IMR-90 (cell line): ENCODE results near the gene MYH13. TPM values are rescaled to one million over a fixed set of nuclear protein-coding genes. Genes with fewer than 3 reads are reported as not detected.

Experiments used
- ATAC-seq: fragments of 200-7000 bp; cut with Tn5 transposase; 2 replicates; pipeline ENCODE4 v1.9.1; 2020; ENCODE audit warnings: low read depth, mild to moderate bottlenecking, moderate library complexity
- BruUV-seq: library from RNA; stranded (reverse); fragments of 400-500 nt; replicated peaks from 2 replicates; lab custom pipeline; 2021; lab: Mats Ljungman, UMichigan
- CTCF ChIA-PET: fragments of 300-600 bp; formaldehyde crosslinking; extraction: SDS; loops from one replicate; lab custom pipeline; 2021; ENCODE audit warnings: antibody characterized with exemption; lab: Yijun Ruan, JAX
- POLR2A ChIA-PET: fragments of 300-600 bp; sonication (Branson Sonifier 250); formaldehyde crosslinking; loops from one replicate; lab custom pipeline; 2022; ENCODE audit warnings: antibody characterized with exemption; ENCODE audit not compliant: unreplicated experiment; lab: Charles Lee
- DNase-seq: peaks from one replicate; pipeline ENCODE4 v3.0.0; 2013
- H2AFZ ChIP-seq: replicated peaks from 2 replicates; pipeline ENCODE3; 2013; ENCODE audit warnings: low read length, mild to moderate bottlenecking; ENCODE audit not compliant: poor library complexity
- H2AK5ac ChIP-seq: 2 replicates; pipeline ENCODE4 v1.6.1; 2013; ENCODE audit warnings: low read depth, low read length, inconsistent platforms
- H2AK9ac ChIP-seq: replicated peaks from 2 replicates; pipeline ENCODE3; 2013; ENCODE audit warnings: mild to moderate bottlenecking, low read depth, low read length, moderate library complexity; ENCODE audit not compliant: poor library complexity
- H2BK120ac ChIP-seq: 2 replicates; pipeline ENCODE4 v1.6.1; 2013; ENCODE audit warnings: low read depth, low read length, inconsistent platforms
- H2BK15ac ChIP-seq: 3 replicates; pipeline ENCODE4 v1.6.1; 2013; ENCODE audit warnings: low read depth, low read length, inconsistent platforms
- H2BK20ac ChIP-seq: 2 replicates; pipeline ENCODE4 v1.6.1; 2013; ENCODE audit warnings: low read depth, mild to moderate bottlenecking, inconsistent platforms, low read length, moderate library complexity
- H2BK5ac ChIP-seq: 2 replicates; pipeline ENCODE4 v1.6.1; 2013; ENCODE audit warnings: mild to moderate bottlenecking, low read depth, low read length, inconsistent platforms; ENCODE audit not compliant: poor library complexity, severe bottlenecking
- H3K14ac ChIP-seq: replicated peaks from 2 replicates; pipeline ENCODE4 v1.6.1; 2013; ENCODE audit warnings: low read depth, low read length, inconsistent platforms
- H3K18ac ChIP-seq: 2 replicates; pipeline ENCODE4 v1.6.1; 2013; ENCODE audit warnings: low read depth, low read length, control low read depth
- H3K23ac ChIP-seq: 2 replicates; pipeline ENCODE4 v1.6.1; 2013; ENCODE audit warnings: low read depth, low read length, inconsistent platforms
- H3K27ac ChIP-seq: 2 replicates; pipeline ENCODE4 v1.5.1; 2013; ENCODE audit warnings: mild to moderate bottlenecking, control low read depth, low read length; ENCODE audit not compliant: insufficient read depth
- H3K27me3 ChIP-seq: 2 replicates; pipeline ENCODE4 v1.6.1; 2013; ENCODE audit warnings: low read length; ENCODE audit not compliant: control insufficient read depth, insufficient read depth
- H3K36me3 ChIP-seq: 2 replicates; pipeline ENCODE4 v1.6.1; 2013; ENCODE audit warnings: low read length, mixed read lengths; ENCODE audit not compliant: control insufficient read depth, insufficient read depth
- H3K4ac ChIP-seq: 2 replicates; pipeline ENCODE4 v1.6.1; 2013; ENCODE audit warnings: low read depth, low read length, inconsistent platforms
- H3K4me1 ChIP-seq: 2 replicates; pipeline ENCODE4 v1.6.1; 2013; ENCODE audit warnings: low read length, mixed read lengths; ENCODE audit not compliant: control insufficient read depth, insufficient read depth
- H3K4me2 ChIP-seq: 2 replicates; pipeline ENCODE4 v1.6.1; 2013; ENCODE audit warnings: low read depth, mild to moderate bottlenecking, control low read depth, low read length, moderate library complexity
- H3K4me3 ChIP-seq: 2 replicates; pipeline ENCODE4 v1.5.1; 2013; ENCODE audit warnings: low read depth, mild to moderate bottlenecking, control low read depth, low read length, moderate library complexity; ENCODE audit not compliant: insufficient read depth
- H3K56ac ChIP-seq: 2 replicates; pipeline ENCODE4 v1.6.1; 2013; ENCODE audit warnings: low read length, inconsistent platforms; ENCODE audit not compliant: insufficient read depth; ENCODE audit errors: extremely low read depth
- H3K79me1 ChIP-seq, 2 experiments: 2 replicates each; pipeline ENCODE4 v1.6.1; 2013; ENCODE audit warnings: low read length in 2 of 2, inconsistent platforms in 1 of 2, low read depth in 1 of 2
- H3K9ac ChIP-seq: 2 replicates; pipeline ENCODE4 v1.6.1; 2013; ENCODE audit warnings: low read depth, low read length, control low read depth
- H3K9me1 ChIP-seq: 2 replicates; pipeline ENCODE4 v1.6.1; 2013; ENCODE audit warnings: low read length, inconsistent platforms; ENCODE audit not compliant: insufficient read depth
- H3K9me3 ChIP-seq: 2 replicates; pipeline ENCODE4 v1.6.1; 2013; ENCODE audit warnings: low read length; ENCODE audit not compliant: control insufficient read depth, insufficient read depth
- H4K20me1 ChIP-seq: 2 replicates; pipeline ENCODE4 v1.6.1; 2013; ENCODE audit warnings: low read length, inconsistent platforms; ENCODE audit not compliant: insufficient read depth
- H4K5ac ChIP-seq: 2 replicates; pipeline ENCODE4 v1.6.1; 2013; ENCODE audit warnings: mild to moderate bottlenecking, low read depth, low read length, control low read depth
- H4K8ac ChIP-seq, 2 experiments: 2 replicates each; pipeline ENCODE4 v1.6.1; 2013; ENCODE audit warnings: low read depth in 2 of 2, low read length in 2 of 2, control low read depth in 1 of 2, inconsistent platforms in 1 of 2
- H4K91ac ChIP-seq: 2 replicates; pipeline ENCODE4 v1.6.1; 2013; ENCODE audit warnings: low read depth, low read length, inconsistent platforms; ENCODE audit not compliant: insufficient read depth
- BHLHE40 ChIP-seq: fragments of 150-350 bp; IDR thresholded peaks from 2 replicates; pipeline ENCODE4 v1.6.1; 2016; ENCODE audit warnings: mild to moderate bottlenecking, low read depth, low read length
- WGBS, 2 experiments: methylation state at CpG; one replicate each; pipeline versions ENCODE4 v1.1.5 to v1.1.7; 2013; ENCODE audit warnings: missing lambda C conversion rate in 2 of 2; ENCODE audit not compliant: insufficient read length in 1 of 2; ENCODE audit errors: extremely low coverage in 2 of 2; 5-methylcytosine and 5-hydroxymethylcytosine counted together
- dilution Hi-C: fragments of 300-500 bp; cut with HindIII; formaldehyde crosslinking; loops from one replicate; pipeline ENCODE4 v1.14.3; 2018; ENCODE audit warnings: low sequenced_read_pairs; ENCODE audit not compliant: unreplicated experiment
- in situ Hi-C: fragments of 300-500 bp; cut with MboI; formaldehyde crosslinking; loops from 3 replicates; pipeline ENCODE4 v1.14.3; 2019; ENCODE audit warnings: low sequenced_read_pairs, inconsistent platforms, mixed read lengths
- intact Hi-C: fragments of 100-400 bp; cut with micrococcal nuclease; formaldehyde crosslinking; loops from 2 replicates; pipeline ENCODE4 v1.10.0; 2022
- polyA plus RNA-seq, 3 experiments: library from polyadenylated mRNA; depleted of rRNA; stranded (reverse); fragments of >200 nt; gene quantifications; 2 replicates each; pipeline ENCODE4 v1.2.3, GENCODE V29; 2012; ENCODE audit warnings: low replicate concordance in 1 of 3
- total RNA-seq: library from RNA; depleted of rRNA; stranded (reverse); fragments of >200 nt; gene quantifications from 2 replicates; pipeline ENCODE4 v1.2.3, GENCODE V29; 2012

MYH13 gene
- total and polyA plus RNA-seq, 2 of the 4 experiments (the other 2 are of a cell fraction): not detected

- POLR2A ChIA-PET: no interaction called here
- Histone ChIP-seq H2BK15ac (no peak within 1 kb of the TSS), H2AK9ac (no peak within 1 kb of the TSS), H3K4me1 (no peaks in the 10 kb centered on the region), H2AFZ (no peak within 1 kb of the TSS), H3K27ac (no peak within 1 kb of the TSS), H3K27me3 (no peaks in the 10 kb centered on the region), H4K91ac (no peak within 1 kb of the TSS), H4K8ac (no peak within 1 kb of the TSS), H3K79me1 (no peaks in the 10 kb centered on the region), H3K4me2 (no peak within 1 kb of the TSS), H4K5ac (no peak within 1 kb of the TSS), H3K4ac (no peak within 1 kb of the TSS), H3K14ac (no peak within 1 kb of the TSS), H3K4me3 (no peak within 1 kb of the TSS), H3K9me3 (no peaks in the 10 kb centered on the region), H3K23ac (no peak within 1 kb of the TSS), H3K36me3 (no peaks in the 10 kb centered on the region), H3K56ac (no peak within 1 kb of the TSS), H4K20me1 (no peaks in the 10 kb centered on the region), H3K18ac (no peak within 1 kb of the TSS), H2AK5ac (no peak within 1 kb of the TSS), H3K9me1 (no peaks in the 10 kb centered on the region), H2BK5ac (no peak within 1 kb of the TSS), H3K9ac (no peak within 1 kb of the TSS), H2BK120ac (no peak within 1 kb of the TSS), H2BK20ac (no peak within 1 kb of the TSS)
- intact Hi-C loops (no loop called here), dilution Hi-C loops (no loop called here), in situ Hi-C loops (no loop called here)
- ATAC-seq (no peak), DNase-seq (no peak)
- CTCF ChIA-PET: no interaction called here
- no peak for TF ChIP-seq BHLHE40
- no CpG with 5 or more reads among the region's 7 CpGs for WGBS, 2 experiments
- BruUV-seq: no TSS peak
Measured at GRCh38 chr17:10421900-10422542, 49.2 kb upstream of the MYH13 start, which contains the start of gene MYH8. Gene MYH8, minus strand, starts transcription at chr17:10421950. Its CDS starts 1,723 bp downstream, at chr17:10420227.
